ENCODE data around the gene HES1. TPM values are rescaled to one million over a fixed set of nuclear protein-coding genes. Genes with fewer than 3 reads are reported as not detected.

HES1 gene
- total and polyA plus RNA-seq, 2 experiments from 2014 or later = 42.7 to 60.8 TPM

DNA sequence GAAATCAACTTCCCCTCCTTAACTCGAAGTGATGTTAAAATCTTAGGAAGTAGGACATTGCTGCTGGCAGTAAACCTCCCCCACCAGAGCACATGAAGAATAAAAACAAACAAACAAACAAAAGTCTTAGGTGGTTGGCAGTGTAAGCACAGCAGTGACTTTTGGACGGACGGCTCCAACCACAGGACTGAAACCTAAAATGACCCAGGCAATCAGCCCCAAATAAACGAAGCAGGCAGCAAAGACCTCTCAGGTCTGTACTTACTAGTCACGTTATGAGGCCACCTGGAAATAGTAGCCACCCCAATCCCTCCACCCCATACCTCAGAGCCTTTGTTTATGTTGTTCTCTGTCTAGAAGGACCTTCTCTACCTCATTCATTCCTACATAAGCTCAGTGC is 33.5 kb upstream of the HES1 start:
- no peaks in the 10 kb centered on the region for H4K20me1 ChIP-seq (replicated peaks; ENCODE audit: insufficient read depth)

DNA sequence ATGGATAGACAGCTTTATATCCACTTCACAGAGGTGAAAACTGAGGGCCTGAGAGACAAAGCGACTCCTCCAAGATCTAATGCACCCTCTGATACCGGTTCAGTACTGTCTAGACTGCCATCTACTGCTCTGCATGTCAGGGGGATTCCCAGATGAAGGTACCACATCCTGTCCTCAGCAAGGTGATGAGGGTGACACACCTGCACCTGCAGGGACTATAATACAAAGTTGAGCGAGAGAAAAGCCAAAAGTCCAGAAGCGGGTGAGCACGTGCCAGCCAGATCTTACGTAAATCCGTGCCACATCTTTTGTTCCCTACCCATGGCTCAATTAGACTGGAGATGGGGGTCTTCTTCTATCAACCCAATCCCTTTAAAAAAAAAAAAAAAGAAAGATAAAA is 32.4 kb upstream of the HES1 start:
- no peak for ATAC-seq
- no peak overlapping the region for H3K4me3 Mint-ChIP-seq
- peaks cover 4% of the 10 kb centered on the region for H3K27me3 Mint-ChIP-seq (ENCODE audit: insufficient read depth, low read depth, poor library complexity)
- no peak overlapping the region for H3K27ac Mint-ChIP-seq
- H3K4me3 ChIP-seq = no peak overlapping the region
- peaks cover 3% of the 10 kb centered on the region; the same call in 1 of the 2 replicates for H3K9me2 ChIP-seq (ENCODE audit: insufficient read depth)
- no peaks in the 10 kb centered on the region for H3K79me2 ChIP-seq (replicated peaks; ENCODE audit: insufficient read depth)
- no peak overlapping the region for H3K27ac ChIP-seq (ENCODE audit: low read depth)
- peaks cover 12% of the 10 kb centered on the region; the same call in 2 of the 3 replicates for H3K4me1 Mint-ChIP-seq
- no peaks in the 10 kb centered on the region for H3K36me3 Mint-ChIP-seq (ENCODE audit: low read depth)
- H3K4me2 ChIP-seq = no peak overlapping the region
- DNase-seq (ENCODE audit: low spot score) = no peak
- no peak overlapping the region for H2AFZ ChIP-seq
- no peaks in the 10 kb centered on the region for H3K36me3 ChIP-seq (ENCODE audit: insufficient read depth)
- H3K4me1 ChIP-seq (ENCODE audit: insufficient read depth) = 0 out of 2 replicates have a peak, but pooled peaks cover under 1% of the 10 kb centered on the region
- no peaks in the 10 kb centered on the region for H3K9me3 Mint-ChIP-seq
- no peaks in the 10 kb centered on the region for H3F3A ChIP-seq (replicated peaks; ENCODE audit: low read depth)
- H3K27me3 ChIP-seq (ENCODE audit: insufficient read depth) = no peaks in the 10 kb centered on the region
- H4K20me1 ChIP-seq (replicated peaks; ENCODE audit: insufficient read depth) = no peaks in the 10 kb centered on the region
- TF ChIP-seq ZNF114 (CRISPR knock-in tag; IDR thresholded peaks at IDR 0.05) (no peak), ZNF331 (CRISPR knock-in tag; IDR thresholded peaks at IDR 0.05; ENCODE audit: low read depth) (no peak), JUNB (IDR thresholded peaks at IDR 0.05; ENCODE audit: unreplicated experiment) (no peak), NANOG (IDR thresholded peaks at IDR 0.05; ENCODE audit: borderline replicate concordance) (no peak), POLR2AphosphoS5 (IDR thresholded peaks at IDR 0.05; ENCODE audit: low read depth) (no peak), CREB1 (CRISPR knock-in tag; IDR thresholded peaks at IDR 0.05; ENCODE audit: low read depth) (no peak), STAT1 (IDR thresholded peaks at IDR 0.05; ENCODE audit: unreplicated experiment) (no peak), EZH2phosphoT487 (IDR thresholded peaks at IDR 0.05; ENCODE audit: unreplicated experiment) (no peak), EZH2 (IDR thresholded peaks at IDR 0.05; ENCODE audit: low read depth, unreplicated experiment) (no peak)
- TF ChIP-seq, protein P1, sequence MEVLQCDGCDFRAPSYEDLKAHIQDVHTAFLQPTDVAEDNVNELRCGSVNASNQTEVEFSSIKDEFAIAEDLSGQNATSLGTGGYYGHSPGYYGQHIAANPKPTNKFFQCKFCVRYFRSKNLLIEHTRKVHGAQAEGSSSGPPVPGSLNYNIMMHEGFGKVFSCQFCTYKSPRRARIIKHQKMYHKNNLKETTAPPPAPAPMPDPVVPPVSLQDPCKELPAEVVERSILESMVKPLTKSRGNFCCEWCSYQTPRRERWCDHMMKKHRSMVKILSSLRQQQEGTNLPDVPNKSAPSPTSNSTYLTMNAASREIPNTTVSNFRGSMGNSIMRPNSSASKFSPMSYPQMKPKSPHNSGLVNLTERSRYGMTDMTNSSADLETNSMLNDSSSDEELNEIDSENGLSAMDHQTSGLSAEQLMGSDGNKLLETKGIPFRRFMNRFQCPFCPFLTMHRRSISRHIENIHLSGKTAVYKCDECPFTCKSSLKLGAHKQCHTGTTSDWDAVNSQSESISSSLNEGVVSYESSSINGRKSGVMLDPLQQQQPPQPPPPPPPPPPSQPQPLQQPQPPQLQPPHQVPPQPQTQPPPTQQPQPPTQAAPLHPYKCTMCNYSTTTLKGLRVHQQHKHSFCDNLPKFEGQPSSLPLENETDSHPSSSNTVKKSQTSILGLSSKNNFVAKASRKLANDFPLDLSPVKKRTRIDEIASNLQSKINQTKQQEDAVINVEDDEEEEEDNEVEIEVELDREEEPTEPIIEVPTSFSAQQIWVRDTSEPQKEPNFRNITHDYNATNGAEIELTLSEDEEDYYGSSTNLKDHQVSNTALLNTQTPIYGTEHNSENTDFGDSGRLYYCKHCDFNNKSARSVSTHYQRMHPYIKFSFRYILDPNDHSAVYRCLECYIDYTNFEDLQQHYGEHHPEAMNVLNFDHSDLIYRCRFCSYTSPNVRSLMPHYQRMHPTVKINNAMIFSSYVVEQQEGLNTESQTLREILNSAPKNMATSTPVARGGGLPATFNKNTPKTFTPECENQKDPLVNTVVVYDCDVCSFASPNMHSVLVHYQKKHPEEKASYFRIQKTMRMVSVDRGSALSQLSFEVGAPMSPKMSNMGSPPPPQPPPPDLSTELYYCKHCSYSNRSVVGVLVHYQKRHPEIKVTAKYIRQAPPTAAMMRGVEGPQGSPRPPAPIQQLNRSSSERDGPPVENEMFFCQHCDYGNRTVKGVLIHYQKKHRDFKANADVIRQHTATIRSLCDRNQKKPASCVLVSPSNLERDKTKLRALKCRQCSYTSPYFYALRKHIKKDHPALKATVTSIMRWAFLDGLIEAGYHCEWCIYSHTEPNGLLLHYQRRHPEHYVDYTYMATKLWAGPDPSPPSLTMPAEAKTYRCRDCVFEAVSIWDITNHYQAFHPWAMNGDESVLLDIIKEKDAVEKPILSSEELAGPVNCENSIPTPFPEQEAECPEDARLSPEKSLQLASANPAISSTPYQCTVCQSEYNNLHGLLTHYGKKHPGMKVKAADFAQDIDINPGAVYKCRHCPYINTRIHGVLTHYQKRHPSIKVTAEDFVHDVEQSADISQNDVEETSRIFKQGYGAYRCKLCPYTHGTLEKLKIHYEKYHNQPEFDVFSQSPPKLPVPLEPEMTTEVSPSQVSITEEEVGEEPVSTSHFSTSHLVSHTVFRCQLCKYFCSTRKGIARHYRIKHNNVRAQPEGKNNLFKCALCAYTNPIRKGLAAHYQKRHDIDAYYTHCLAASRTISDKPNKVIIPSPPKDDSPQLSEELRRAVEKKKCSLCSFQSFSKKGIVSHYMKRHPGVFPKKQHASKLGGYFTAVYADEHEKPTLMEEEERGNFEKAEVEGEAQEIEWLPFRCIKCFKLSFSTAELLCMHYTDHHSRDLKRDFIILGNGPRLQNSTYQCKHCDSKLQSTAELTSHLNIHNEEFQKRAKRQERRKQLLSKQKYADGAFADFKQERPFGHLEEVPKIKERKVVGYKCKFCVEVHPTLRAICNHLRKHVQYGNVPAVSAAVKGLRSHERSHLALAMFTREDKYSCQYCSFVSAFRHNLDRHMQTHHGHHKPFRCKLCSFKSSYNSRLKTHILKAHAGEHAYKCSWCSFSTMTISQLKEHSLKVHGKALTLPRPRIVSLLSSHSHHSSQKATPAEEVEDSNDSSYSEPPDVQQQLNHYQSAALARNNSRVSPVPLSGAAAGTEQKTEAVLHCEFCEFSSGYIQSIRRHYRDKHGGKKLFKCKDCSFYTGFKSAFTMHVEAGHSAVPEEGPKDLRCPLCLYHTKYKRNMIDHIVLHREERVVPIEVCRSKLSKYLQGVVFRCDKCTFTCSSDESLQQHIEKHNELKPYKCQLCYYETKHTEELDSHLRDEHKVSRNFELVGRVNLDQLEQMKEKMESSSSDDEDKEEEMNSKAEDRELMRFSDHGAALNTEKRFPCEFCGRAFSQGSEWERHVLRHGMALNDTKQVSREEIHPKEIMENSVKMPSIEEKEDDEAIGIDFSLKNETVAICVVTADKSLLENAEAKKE (CRISPR knock-in tag; IDR thresholded peaks at IDR 0.05) = no peak
- TF ChIP-seq, protein P2, sequence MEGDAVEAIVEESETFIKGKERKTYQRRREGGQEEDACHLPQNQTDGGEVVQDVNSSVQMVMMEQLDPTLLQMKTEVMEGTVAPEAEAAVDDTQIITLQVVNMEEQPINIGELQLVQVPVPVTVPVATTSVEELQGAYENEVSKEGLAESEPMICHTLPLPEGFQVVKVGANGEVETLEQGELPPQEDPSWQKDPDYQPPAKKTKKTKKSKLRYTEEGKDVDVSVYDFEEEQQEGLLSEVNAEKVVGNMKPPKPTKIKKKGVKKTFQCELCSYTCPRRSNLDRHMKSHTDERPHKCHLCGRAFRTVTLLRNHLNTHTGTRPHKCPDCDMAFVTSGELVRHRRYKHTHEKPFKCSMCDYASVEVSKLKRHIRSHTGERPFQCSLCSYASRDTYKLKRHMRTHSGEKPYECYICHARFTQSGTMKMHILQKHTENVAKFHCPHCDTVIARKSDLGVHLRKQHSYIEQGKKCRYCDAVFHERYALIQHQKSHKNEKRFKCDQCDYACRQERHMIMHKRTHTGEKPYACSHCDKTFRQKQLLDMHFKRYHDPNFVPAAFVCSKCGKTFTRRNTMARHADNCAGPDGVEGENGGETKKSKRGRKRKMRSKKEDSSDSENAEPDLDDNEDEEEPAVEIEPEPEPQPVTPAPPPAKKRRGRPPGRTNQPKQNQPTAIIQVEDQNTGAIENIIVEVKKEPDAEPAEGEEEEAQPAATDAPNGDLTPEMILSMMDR (conservative IDR thresholded peaks at IDR 0.05; ENCODE audit: low read depth in 2 of 2) = no peak

More for the DNA sequence above, 33.5 kb upstream of the HES1 start:
- Histone ChIP-seq H3F3A (replicated peaks; ENCODE audit: low read depth) (no peaks in the 10 kb centered on the region), H3K4me3 (no peak overlapping the region), H2AFZ (no peak overlapping the region), H3K36me3 (ENCODE audit: insufficient read depth) (no peaks in the 10 kb centered on the region), H3K79me2 (replicated peaks; ENCODE audit: insufficient read depth) (no peaks in the 10 kb centered on the region), H3K9me2 (ENCODE audit: insufficient read depth) (peaks cover 3% of the 10 kb centered on the region; the same call in 1 of the 2 replicates), H3K27me3 (ENCODE audit: insufficient read depth) (no peaks in the 10 kb centered on the region), H3K27ac (ENCODE audit: low read depth) (no peak overlapping the region), H3K4me1 (ENCODE audit: insufficient read depth) (0 out of 2 replicates have a peak, but pooled peaks cover 5% of the 10 kb centered on the region), H3K4me2 (no peak overlapping the region)
- Mint-ChIP-seq H3K27ac (no peak overlapping the region), H3K4me3 (no peak overlapping the region), H3K36me3 (ENCODE audit: low read depth) (no peaks in the 10 kb centered on the region), H3K9me3 (no peaks in the 10 kb centered on the region), H3K27me3 (ENCODE audit: insufficient read depth, low read depth, poor library complexity) (peaks cover 7% of the 10 kb centered on the region), H3K4me1 (peaks cover 22% of the 10 kb centered on the region)
- no peak for ATAC-seq
- TF ChIP-seq JUNB (IDR thresholded peaks at IDR 0.05; ENCODE audit: unreplicated experiment) = no peak
- TF ChIP-seq, protein P3, sequence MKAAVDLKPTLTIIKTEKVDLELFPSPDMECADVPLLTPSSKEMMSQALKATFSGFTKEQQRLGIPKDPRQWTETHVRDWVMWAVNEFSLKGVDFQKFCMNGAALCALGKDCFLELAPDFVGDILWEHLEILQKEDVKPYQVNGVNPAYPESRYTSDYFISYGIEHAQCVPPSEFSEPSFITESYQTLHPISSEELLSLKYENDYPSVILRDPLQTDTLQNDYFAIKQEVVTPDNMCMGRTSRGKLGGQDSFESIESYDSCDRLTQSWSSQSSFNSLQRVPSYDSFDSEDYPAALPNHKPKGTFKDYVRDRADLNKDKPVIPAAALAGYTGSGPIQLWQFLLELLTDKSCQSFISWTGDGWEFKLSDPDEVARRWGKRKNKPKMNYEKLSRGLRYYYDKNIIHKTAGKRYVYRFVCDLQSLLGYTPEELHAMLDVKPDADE (IDR thresholded peaks at IDR 0.05) = no peak
- no peak for TF ChIP-seq ZNF114 (CRISPR knock-in tag; IDR thresholded peaks at IDR 0.05)
- no peak for TF ChIP-seq POLR2AphosphoS5 (IDR thresholded peaks at IDR 0.05; ENCODE audit: low read depth)
- DNase-seq (ENCODE audit: low spot score) = no peak
